ENCODE measurements around the gene PLA2G4D.
"Not testable (repeated sequence)": the region's sequence is repeated elsewhere in the genome, so short reads cannot be mapped to it uniquely, and the experiment has no call there.

Gene PLA2G4D

DNA sequence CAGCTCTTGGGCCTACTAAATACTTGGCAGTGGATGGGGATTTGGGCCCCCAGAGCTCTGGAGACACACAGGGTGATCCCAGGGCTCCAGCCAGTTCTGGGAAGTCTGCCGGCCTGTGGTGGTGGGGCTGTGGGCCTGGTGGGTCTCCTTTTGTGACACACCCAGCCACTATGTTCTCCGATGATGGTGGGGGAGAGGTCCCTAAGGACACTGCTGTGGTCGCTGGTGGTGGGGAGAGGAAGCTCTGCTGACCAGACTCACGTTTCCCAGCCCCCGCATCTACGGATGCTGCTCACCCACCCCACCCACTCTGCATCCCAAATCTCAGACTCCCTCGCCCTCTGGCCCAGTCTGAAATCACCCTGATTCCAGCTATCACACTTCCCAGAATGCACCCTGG lies 396 bp downstream of the PLA2G4D start:
- no peak overlapping the region for H3K4me3 ChIP-seq (ENCODE audit: control insufficient read depth, low read depth, low read length)
- DNase-seq (ENCODE audit: low read depth): no peak
- TF ChIP-seq, protein P1, sequence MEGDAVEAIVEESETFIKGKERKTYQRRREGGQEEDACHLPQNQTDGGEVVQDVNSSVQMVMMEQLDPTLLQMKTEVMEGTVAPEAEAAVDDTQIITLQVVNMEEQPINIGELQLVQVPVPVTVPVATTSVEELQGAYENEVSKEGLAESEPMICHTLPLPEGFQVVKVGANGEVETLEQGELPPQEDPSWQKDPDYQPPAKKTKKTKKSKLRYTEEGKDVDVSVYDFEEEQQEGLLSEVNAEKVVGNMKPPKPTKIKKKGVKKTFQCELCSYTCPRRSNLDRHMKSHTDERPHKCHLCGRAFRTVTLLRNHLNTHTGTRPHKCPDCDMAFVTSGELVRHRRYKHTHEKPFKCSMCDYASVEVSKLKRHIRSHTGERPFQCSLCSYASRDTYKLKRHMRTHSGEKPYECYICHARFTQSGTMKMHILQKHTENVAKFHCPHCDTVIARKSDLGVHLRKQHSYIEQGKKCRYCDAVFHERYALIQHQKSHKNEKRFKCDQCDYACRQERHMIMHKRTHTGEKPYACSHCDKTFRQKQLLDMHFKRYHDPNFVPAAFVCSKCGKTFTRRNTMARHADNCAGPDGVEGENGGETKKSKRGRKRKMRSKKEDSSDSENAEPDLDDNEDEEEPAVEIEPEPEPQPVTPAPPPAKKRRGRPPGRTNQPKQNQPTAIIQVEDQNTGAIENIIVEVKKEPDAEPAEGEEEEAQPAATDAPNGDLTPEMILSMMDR (IDR thresholded peaks at IDR 0.05; ENCODE audit: control insufficient read depth, insufficient read depth, low read depth, low read length, missing control alignments): no peak

DNA sequence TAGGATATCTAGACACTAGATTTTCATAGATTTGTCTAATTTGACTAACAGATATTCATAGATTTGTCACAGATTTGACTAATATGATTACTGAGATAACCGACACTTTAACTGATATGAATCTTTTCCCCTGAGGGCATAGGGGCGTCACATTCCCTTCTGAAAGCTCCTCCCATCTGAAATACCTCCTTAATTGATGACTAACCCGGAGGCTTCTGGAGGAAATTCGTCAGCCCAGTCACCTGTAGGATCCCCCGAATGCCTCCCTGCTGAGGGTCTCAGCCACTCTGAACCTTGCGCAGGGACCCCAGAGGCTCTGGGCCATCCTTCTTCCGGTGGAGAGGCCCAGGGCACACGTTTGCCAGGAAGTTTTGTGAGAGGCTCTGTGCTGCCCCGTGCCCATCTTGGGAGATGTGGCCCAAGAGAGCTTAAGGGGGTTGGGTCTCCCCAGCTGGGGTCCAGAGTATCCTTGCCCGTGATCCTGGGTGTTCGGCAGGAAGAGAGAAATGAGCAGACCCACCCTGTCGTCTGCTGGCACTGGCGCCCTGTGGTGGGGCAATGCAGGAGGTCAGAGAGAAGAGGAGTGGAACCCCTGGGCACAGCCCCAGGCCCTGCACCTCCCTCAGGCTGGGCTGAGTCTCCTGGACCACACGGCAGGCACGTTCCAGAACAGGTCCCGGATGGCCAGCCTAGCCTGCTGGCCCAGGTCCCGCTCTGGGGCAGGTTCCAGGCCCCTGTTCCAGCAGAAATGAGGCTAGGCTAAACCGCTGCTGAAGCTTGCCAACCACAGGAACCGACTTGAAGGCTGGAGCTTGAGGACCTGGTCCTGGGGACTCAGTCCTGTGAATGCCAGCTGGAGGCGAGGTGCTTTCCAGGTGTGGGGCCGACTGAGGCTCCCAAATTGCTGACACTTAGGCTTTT lies 1.7 kb downstream of the PLA2G4D start:
- H3K4me3 ChIP-seq (ENCODE audit: control insufficient read depth, low read depth, low read length): no peak overlapping the region
- TF ChIP-seq, protein P1 (IDR thresholded peaks at IDR 0.05; ENCODE audit: control insufficient read depth, insufficient read depth, low read depth, low read length, missing control alignments): no peak
- DNase-seq (ENCODE audit: low read depth): no peak

DNA sequence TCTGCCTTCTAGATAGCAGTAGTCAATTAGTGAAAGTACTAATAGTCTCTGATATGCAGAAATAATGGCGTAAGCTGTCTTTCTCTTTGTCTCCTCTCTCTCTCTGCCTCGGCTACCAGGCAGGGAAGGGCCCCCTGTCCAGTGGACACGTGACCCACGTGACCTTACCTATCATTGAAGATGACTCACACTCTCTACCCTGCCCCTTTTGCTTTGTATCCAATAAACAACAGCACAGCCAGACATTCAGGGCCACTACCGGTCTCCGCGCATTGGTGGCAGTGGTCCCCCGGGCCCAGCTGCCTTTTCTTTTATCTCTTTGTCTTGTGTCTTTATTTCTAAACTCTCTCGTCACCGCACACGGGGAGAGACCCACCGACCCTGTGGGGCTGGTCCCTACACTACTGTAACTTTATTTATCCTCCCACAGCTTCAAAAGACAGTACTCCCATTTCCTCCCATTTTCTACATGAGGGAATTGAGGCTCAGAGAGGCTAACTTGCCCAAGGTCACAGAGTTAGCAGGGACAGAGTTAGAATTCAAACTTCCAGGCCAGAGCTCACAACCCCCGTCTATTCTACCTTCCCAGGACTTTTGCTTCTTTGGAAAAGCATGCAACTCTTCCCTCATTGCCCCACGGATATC lies 2.5 kb downstream of the PLA2G4D start:
- not testable (repeated sequence) for DNase-seq (ENCODE audit: low read depth); H3K4me3 ChIP-seq (ENCODE audit: control insufficient read depth, low read depth, low read length)

DNA sequence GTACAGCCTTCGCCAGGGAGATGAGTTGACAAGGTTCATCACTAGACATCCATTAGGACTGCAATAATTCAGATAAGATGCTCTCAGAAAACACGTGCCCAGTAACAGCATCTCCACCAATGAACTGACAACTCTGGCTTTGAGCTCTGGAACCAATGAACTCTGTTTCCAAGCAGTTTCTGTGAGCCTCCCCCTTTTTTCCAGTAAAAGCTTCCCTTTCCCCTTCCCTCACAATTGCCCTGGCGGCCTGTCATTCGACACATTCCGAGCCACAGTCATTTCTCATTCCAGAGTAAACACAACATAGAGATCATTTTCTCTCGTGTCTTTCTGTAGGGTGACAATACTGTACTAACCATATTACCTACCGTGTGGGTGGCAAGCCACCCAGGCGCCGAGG lies 3.6 kb downstream of the PLA2G4D start:
- H3K4me3 ChIP-seq (ENCODE audit: control insufficient read depth, low read depth, low read length): no peak overlapping the region
- no peak for DNase-seq (ENCODE audit: low read depth)
- TF ChIP-seq, protein P1 (IDR thresholded peaks at IDR 0.05; ENCODE audit: control insufficient read depth, insufficient read depth, low read depth, low read length, missing control alignments): no peak

DNA sequence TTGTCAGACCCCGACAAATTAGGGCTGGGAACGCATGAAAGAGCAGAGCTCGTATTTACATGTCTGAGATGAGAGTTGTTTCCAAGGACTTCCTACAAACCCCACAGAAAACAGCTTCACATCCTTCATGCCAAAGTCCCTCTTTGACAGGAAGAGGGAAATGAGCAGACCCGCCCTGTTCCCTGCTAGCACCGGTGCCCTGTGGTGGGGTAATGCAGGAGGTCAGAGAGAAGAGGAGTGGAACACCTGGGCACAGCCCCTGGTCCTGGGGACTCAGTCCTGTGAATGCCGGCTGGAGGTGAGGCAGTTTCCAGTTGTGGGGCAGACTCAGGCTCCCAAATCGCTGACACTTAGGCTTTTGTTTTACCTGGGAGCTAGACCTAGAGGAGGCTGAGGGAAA lies 4.0 kb downstream of the PLA2G4D start:
- no peak for DNase-seq (ENCODE audit: low read depth)
- TF ChIP-seq, protein P1 (IDR thresholded peaks at IDR 0.05; ENCODE audit: control insufficient read depth, insufficient read depth, low read depth, low read length, missing control alignments): no peak
- H3K4me3 ChIP-seq (ENCODE audit: control insufficient read depth, low read depth, low read length): no peak overlapping the region

DNA sequence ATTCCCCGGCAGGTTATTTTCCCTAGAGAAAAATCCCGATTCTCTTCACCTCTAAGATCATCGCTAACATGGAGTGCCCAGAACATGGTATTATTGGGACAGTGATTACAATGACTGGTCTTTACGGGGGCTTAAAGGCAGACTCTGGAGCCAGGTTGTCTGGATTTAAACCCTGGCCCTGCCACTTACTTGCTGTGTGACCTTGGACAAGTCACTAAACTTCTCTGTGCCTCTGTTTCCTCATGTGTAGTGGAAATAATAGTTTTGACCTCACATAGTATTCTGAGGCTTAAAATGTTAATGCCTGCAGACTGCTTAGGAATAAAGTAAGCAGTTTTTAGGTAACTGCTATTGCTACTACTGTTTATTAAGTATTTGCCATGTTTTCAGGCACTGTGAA lies 4.4 kb downstream of the PLA2G4D start:
- TF ChIP-seq, protein P1 (IDR thresholded peaks at IDR 0.05; ENCODE audit: control insufficient read depth, insufficient read depth, low read depth, low read length, missing control alignments): no peak
- no peak for DNase-seq (ENCODE audit: low read depth)
- H3K4me3 ChIP-seq (ENCODE audit: control insufficient read depth, low read depth, low read length): no peak overlapping the region
